ENCODE data around the gene WIPF1.

Gene WIPF1, protein sequence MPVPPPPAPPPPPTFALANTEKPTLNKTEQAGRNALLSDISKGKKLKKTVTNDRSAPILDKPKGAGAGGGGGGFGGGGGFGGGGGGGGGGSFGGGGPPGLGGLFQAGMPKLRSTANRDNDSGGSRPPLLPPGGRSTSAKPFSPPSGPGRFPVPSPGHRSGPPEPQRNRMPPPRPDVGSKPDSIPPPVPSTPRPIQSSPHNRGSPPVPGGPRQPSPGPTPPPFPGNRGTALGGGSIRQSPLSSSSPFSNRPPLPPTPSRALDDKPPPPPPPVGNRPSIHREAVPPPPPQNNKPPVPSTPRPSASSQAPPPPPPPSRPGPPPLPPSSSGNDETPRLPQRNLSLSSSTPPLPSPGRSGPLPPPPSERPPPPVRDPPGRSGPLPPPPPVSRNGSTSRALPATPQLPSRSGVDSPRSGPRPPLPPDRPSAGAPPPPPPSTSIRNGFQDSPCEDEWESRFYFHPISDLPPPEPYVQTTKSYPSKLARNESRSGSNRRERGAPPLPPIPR

DNA sequence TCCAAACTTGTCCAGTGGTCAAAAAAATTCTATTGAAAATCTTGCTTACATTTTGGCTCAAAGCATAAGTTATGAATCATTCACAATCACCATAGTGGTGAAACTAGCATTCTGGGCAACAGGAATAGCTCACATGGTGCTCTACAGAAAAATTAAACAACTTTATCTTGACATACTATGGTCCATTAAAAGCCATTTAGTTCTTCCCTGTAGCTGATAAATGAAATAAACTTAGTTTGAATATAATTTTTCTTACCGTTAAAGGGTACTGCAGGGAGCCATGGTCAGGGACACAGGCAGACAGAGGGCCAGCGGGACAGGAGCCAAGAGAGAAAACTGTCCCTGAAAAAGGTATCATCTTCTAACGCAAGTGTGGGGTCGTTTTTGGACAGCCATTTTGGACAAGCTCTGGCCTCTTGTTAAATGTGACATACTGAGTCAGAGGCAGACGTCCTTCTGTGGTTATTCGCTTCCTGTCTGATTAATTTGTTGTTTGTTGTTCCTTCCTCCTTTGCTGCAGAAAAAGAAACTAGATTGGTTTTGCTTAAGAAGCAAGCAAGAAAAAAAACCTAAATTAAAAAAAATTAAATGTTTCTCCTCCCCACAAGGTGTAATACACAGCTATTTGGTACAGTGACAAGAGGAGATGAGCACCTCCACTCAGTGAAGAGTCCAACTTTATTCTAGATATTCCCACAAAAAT lies at the start of gene WIPF1:
Gene WIPF1 (minus strand): TSS at position 460 of the 703 bp plus-strand sequence. CDS start 12,231 bp downstream, outside the sequence.
- peak; percentile 9 for DNase-seq (ENCODE audit: low spot score)

DNA sequence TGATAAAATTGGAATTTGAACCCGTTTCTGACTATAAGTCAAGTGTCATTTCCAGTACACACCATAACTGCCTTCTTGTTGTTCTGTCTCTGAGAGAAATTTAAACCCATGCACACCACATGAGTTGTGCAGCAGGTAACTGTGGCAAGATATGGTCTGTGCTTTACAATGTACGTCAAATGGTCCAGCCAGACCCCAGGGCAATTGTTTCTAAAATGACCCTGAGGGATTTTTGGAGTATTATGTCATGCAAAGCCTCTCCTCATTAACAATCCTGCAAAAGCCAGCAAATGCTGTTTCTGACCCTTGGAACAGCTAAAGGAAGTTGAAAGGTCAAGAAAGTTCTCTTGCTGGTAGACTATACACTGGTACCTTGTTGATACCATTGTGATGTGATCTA lies 47.7 kb upstream of the WIPF1 start:
- DNase-seq (ENCODE audit: low spot score): no peak

DNA sequence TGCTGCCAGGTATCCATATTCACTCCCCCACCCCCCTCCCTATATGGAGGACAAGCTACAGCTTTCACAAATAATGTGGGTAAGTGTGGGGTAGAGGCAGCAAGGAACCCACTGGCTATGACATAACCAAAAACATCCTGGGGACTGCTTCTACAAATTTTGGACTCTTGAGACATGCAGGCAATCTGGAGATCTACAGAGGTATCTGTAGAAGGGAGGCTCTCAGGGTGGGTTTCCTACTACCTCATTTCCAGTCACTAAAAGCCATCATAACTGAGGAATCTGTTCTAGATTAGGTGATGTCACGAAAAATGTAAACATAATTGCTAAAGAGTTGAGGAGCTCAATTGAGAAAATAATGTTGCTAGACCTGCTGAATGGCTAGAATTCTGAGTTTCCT lies 46.8 kb upstream of the WIPF1 start:
- DNase-seq (ENCODE audit: low spot score): no peak

DNA sequence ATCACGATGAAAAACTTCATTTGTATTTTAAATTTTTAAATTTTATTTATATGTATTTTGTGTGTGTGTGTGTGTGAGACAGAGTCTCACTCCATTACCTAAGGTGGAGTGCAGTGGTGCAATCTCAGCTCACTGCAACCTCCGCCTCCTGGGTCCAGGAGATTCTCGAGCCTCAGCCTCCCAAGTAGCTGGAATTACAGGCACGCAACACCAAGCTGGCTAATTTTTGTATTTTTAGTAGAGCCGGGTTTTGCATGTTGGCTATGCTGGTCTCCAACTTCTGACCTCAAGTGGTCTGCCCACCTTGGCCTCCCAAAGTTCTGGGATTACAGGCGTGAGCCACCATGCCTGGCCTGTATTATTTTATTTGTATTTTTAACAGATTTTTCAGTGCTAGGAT lies 45.8 kb upstream of the WIPF1 start:
- no peak for DNase-seq (ENCODE audit: low spot score)

DNA sequence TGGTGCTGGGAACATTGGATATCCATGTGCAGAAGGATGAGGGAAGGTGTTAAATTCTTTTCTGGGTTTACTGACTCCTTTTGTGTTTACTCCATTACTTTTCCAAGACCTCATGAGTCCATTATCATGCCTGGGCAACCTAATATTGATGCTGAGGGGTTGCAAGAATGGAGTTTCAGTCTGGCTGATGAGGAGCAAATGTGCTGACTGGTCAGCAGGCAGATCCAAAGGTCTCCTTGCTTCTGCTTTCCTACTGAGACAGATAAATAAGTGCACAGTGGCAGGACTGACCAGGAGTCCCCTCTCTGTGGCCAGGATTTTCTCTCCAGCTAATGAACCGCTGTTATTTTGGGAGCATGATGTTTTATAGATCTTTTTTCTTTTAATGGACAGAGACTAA lies 43.6 kb upstream of the WIPF1 start:
- DNase-seq (ENCODE audit: low spot score): no peak

DNA sequence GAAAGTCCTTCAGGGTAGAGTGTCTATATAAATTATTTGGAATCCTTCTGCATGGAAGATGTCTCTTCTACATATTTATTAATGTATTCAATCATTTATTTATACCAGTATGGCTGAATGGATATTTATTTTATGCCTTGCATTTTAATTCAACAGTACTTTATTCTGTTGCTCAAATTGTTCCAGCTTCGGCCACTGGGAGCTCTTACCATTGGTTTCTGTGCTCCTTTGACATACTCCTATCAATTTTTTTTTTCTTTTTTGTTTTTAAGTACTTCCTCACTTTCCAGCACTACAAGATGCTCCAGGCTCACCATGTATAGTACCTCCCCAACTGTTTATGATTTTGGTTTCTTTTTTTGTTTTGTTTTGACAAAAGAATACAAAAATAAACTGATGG lies 39.4 kb upstream of the WIPF1 start:
- DNase-seq (ENCODE audit: low spot score): no peak

DNA sequence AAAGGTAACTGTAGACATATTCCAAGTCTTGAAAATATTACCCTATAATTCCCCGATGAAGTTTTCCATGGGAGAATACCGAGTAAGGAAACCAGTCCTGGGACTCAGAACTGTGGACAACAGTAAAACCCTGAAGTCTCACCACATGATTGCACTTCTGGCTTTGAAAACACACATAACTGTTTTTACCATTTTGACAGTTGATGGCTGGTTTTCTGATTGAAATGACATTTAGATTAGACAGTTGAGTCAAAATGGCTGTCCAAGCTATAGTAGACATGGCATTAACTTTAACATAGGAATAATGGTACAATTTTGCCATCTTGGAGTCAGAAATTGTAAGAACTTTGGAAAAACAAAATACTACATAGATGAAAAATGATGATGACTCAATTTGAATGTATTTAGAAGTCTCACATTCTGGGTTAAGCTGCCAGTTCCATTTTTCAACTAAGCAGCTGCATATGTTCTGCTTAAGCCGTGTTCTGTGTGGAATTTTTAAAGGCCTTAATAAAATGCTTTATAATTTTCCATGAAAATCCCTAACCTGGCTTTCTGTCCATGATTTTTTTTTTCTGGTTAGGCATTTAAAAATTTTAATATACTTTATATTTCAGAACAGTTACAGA lies 38.3 kb upstream of the WIPF1 start:
- DNase-seq (ENCODE audit: low spot score): no peak

DNA sequence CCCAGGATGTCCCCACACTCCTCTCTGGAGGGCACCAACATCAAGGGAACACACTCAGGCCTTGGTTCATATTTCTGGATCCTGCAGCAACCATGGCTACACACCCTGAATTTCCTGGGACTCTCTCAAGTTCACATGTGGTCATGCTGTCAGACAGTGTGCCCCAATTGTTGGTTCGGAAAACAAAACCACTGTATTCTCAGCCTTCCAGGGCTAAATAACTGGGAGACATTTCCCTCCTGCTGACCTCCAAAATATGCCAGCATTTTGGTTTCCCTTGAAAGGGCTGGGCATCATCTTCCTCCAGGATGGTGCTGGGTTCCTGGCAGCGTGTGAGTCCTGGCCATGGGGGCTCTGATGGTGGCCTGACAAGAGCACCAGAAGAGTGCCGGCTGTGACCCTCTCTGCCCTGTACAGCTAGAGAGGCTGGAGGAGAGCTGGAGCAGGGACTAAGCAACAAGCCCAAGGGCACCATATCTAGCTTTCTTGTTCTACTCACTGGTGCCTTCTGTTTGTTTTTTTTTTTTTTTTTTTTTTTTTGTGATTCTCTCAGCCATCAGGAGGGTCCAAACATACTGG lies 37.5 kb upstream of the WIPF1 start:
- DNase-seq (ENCODE audit: low spot score): no peak

DNA sequence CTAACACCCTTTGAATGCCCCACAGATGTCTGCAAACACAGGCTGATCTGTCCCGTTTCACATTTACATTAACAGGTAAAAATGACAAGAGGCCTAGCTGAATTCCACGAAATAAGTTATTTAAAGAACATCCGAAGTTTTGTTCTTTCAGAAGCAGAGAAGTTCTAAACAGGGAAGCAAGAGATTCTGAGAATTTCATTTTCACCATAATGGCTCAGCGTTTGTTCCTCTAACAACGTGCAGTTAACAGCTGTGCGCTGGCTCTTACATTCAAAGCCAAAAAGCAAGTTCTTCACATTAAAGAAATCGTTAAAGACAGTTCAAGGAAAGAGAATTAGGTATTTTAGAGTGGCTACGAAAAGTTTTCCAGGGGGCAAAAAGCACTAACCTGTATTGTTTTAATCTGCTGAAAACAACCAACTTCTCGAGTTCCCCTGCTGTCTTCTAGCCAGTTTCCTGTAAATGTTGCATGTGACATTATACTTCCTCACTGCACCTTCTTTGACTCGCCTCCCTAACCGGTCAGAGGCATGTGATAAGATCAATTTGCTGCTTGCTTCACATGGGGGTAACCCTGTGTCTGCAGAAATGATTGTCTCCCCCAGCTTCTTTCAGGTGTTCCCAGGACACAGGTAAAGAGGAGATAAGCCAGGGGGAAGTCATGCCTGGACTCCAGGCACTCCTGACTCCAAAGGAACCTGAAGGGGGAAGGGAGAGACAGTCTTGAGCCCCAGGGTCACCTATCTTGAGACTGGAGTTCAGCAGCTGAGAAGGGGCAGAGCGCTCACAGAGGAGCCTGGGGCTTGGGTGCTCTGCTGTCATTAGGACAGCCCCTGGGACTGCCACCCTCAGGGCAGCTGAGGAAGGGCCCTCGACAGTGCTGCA lies 36.8 kb upstream of the WIPF1 start:
- DNase-seq (ENCODE audit: low spot score): no peak

DNA sequence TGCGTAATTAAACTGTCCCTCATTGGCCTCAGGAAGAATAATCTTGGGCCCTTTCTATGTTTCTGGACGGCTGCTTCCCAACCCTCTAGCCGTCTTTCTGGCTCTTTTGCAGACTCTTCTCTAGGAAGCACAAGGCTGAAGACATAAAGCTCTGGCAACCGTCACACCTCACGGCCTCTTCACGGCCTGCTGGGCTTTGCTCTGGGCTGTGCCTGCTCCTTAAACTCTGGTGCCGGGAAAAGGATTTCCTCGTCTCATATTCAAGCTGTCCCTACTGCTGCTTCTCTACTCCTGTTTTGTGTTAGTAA lies 36.0 kb upstream of the WIPF1 start:
- no peak for DNase-seq (ENCODE audit: low spot score)

DNA sequence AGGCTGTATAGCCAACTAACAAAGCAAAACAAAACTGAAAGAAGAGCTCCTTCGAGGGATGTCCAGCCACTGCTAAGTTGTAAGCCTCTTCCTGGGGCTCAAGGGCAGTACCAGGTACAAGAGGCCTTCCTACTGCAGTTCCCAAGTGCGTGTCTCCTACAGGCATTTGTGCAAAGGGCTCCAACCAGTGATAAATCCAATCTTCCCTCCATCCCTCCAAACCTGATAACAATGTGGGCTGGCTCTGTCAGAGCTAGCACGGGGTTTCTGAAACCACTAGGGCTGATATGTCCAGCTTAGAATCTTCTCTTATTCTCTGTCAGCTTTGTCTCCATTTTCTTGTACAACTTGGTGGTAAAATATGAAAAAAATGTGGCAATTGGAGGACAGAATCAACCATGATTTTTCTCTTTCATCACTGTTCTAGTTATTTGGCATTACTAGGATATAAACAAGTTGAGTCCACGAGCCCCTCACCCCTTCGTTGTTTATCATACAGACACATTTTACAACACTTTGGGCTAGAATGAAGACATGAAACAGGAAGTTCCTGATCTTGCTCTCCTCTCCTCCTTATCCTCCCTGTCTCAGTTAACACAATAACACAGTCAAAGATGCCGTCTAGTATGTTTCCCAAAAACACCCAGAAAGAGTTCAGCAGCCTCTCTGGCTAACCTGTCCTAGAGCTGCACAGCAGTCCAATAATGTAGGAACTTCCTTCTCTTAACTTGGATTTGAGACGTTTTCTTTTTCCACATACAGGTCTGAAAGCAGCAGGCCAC lies 35.4 kb upstream of the WIPF1 start:
- no peak for DNase-seq (ENCODE audit: low spot score)

DNA sequence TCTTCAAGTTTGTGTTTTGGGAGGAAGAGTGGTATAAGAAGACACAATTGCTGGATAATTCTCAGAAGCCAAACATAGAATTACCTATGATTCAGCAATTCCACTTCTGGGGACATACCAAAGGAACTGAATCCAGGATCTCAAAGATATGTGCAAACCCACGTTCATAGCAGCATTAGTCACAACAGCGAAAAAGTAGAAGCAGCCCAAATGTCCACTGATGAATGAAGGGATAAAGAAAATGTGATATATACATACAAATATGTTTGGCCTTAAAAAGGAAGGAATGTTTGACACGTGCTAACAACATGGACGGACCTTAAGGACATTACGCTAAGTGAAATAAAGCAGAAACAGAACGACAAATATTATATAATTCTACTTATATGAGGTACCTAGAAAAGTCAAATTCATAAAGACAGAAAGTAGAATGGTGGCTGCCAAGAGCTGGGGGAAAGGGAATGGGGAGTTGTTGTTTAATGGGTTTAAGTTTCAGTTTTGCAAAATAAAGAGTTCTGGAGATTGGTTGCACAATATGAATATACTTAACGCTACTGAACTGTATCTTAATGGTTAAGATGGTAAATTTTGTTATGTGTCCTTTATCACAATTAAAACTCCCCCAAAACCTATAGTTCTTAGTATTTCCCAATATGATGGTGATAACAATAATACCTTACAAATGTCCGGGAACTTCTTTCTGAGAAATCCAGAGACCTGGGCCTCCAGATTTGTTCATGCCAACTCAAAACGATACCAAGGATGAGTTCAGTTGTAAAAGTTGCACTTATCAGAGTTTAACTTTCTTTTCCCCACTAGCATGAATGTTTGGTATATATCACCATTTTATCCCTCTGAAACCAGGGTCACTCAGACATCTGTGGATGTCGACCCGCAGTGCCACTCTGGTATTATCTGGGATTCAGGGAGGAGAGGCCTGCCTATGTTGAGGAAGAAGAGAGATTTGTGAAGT lies 33.7 kb upstream of the WIPF1 start:
- DNase-seq (ENCODE audit: low spot score): no peak

DNA sequence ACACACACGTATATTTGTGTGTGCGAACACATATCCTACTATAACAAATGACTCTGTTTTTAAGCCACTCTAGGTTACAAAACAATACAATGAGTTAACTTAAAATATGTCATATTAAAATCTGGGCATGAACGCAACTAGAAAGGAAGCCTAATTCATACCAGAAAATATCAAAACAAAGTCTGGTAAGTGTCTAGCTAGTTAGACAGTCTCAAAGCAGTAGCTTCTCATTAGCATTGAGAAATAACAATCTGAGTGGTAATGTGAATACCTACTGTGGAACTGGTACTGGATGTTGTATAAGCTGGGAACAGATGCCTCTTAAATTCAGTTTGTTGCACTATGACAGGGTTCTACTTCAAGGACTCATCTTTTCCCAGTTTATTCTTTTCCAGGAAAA lies 32.5 kb upstream of the WIPF1 start:
- no peak for DNase-seq (ENCODE audit: low spot score)

DNA sequence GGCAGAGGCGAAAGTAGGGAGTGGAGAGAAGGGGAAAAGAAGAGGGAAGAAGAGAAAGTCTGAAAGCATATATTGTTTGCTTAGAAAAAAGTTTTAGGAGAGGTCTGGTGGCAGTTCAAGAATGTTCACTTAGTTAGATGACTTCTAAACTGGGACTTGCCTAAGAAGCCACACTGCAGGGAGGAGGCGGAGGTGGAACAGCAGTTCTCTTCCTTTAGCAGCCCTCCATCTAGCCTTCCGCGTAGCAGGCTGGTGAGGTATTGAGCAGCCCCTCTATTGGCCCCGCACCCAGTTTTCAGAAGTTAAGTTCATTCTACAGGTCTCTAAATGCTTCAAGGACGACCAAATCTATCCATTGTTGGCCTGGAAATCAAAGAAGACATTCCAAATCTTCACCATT lies 31.9 kb upstream of the WIPF1 start:
- no peak for DNase-seq (ENCODE audit: low spot score)

DNA sequence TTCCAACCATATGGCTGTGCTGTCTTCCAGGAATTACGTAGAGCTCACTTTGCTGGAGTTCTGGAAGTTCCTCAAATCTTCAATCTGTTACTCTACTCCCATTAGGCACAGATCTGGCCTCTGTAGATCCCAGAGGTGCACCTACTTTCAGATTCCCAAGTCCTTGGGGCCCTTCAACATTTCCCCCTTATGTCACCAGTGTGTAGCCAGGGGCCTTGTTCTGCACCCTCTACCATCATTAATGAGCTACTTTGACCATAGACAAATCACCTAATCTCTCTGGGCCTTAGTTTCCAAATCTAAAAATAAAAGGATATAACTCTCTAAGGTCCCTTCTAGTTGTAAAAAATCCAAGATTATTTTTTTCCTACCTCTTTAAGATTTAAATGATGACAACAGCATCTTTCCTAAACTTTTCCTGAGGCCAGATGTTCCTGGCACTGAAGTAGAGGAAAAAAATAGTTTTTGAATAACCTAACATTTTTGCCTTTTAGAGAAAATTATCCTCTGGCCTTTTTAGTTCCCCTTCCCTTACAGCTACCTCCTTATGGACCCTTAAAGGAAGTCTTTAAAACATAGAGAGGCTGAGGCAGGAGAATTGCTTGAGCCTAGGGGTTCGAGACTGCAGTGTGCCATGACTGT lies 31.0 kb upstream of the WIPF1 start:
- DNase-seq (ENCODE audit: low spot score): no peak

DNA sequence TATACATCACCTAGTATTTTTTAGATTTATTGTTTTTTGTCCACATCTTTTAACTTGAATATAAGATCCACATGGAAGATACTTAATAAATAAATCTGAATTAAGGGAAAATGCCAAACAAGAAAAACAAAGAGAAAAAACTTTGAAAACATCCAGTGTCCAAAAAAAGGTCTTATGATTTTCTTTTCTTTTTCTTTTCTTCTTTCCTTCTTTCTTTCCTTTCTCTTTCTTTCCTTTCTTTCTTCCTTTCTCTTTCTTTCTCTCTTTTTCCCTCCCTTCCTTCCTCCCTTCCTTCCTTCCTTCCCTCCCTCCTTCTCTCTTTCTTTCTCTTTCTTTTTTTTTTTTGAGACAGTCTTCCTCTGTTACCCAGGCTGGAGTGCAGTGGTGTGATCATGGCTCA lies 29.6 kb upstream of the WIPF1 start:
- no peak for DNase-seq (ENCODE audit: low spot score)

DNA sequence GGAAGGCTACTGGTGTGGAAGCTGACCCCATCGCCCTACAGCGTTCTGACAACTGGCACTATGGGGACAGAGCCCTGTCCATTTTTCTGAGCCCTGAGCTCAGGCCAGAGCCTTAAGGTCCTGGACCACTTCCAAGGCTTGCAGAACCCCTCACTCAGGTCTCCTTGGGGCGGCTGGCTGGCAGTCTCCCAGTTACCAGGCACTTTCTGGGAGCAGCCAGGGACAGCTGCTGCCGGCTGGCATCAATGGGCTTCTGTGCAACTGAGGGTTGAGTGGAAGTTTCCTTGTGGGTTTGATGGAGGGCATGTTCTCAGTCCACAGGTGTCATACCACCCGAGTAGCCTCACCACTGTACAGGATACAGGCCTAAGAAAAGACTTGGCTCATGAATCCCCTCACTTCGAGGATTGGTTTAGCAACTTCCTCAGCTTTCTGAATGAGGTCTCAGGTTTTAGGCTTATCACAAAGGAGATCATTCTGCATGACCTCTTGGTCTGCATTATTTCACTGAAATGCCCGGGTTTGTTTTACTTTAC lies 27.4 kb upstream of the WIPF1 start:
- DNase-seq (ENCODE audit: low spot score): no peak

DNA sequence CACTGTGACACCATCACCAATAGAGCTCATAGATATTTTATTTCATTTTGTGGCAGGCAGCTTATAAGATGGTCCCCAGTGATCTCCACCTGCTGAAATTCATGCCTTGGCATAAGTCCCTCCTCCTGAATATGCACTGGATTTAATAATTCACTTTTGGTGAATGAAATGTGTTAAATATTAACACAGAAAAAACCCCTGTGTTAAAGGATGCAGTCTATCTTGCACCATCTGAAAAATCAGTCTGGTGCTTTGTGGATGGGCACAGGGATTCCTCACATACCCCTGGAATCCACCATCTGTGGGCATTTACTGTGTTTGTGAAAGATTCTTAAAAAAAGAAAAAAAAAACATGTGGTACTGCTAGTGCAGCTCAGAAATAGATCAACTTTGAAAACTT lies 26.1 kb upstream of the WIPF1 start:
- DNase-seq (ENCODE audit: low spot score): no peak

DNA sequence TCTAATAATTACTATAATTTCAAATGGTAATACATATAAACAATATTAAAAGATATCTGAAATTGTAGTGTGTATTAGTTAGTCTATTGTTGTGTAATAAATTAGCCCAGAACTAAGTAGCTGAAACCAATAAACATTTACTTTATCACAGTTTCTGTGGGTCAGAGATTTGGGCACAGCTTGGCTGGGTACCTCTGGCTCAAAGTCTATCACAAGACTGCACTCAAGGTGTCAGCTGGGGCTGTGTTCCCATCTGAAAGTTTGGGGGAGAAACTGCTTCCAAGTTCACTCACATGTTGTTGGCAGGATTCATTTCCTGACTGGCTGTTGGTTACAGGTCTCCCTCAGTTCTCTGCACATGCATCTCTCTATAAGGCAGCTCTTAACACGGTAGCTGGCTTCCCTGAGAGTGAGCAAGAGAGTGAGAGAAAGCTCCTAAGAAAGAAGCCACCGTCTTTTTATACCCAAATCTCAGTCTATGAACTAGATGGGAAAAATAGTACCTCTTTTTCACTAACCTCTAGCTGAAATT lies 25.6 kb upstream of the WIPF1 start:
- DNase-seq (ENCODE audit: low spot score): no peak
